Measurements from ENCODE around the gene CDKN1A. TPM values are rescaled to one million over a fixed set of nuclear protein-coding genes. Genes with fewer than 3 reads are reported as not detected.
A peak's percentile ranks its signal among the peaks of the same experiment; 100 is the strongest.

The CDKN1A gene
- total and polyA plus RNA-seq, 10 of the 15 experiments (the other 5 are each of a cell fraction or from before 2014, with no cell fraction given): 25.2 to 637 (median 216) TPM

GRCh38 chr6:36662827-36663256 is 15.7 kb upstream of the CDKN1A start (continued):
- TF ChIP-seq IRF3 (IDR thresholded peaks at IDR 0.05) (0 out of 2 replicates have a peak, but pooled peaks have one; percentile 0), PAX8 (IDR thresholded peaks at IDR 0.05) (no peak), IKZF1 (conservative IDR thresholded peaks at IDR 0.05) (peak; percentile 38; the same call in 1 of the 2 replicates), BHLHE40 (IDR thresholded peaks at IDR 0.05; ENCODE audit: borderline replicate concordance in 1 of 2, low read depth in 2 of 2, low read length in 1 of 2) (no peak), ZNF207 (IDR thresholded peaks at IDR 0.05; ENCODE audit: borderline replicate concordance) (no peak), ETV6 (conservative IDR thresholded peaks at IDR 0.05 in 1 of 2, IDR thresholded peaks at IDR 0.05 in 1 of 2; ENCODE audit: borderline replicate concordance in 1 of 2, low read depth in 1 of 2) (no peak), E2F8 (IDR thresholded peaks at IDR 0.05; ENCODE audit: low read depth, partially characterized antibody) (no peak), SREBF2 (IDR thresholded peaks at IDR 0.05; ENCODE audit: low read length) (no peak), ZBTB33 (IDR thresholded peaks at IDR 0.05) (no peak), RAD21 (IDR thresholded peaks at IDR 0.05; ENCODE audit: insufficient read depth, low read depth, low read length) (no peak), ZSCAN29 (IDR thresholded peaks at IDR 0.05) (no peak), NFXL1 (IDR thresholded peaks at IDR 0.05; ENCODE audit: borderline replicate concordance) (no peak)
